Stimulated activated naive CD4-positive, alpha-beta T cell (primary cell): ENCODE data around the gene UFD1.

ENCODE experiments used
- DNase-seq, 6 experiments: peaks; one replicate each; lab custom pipeline; 2025; lab: John Stamatoyannopoulos, UW

UFD1 gene

DNA sequence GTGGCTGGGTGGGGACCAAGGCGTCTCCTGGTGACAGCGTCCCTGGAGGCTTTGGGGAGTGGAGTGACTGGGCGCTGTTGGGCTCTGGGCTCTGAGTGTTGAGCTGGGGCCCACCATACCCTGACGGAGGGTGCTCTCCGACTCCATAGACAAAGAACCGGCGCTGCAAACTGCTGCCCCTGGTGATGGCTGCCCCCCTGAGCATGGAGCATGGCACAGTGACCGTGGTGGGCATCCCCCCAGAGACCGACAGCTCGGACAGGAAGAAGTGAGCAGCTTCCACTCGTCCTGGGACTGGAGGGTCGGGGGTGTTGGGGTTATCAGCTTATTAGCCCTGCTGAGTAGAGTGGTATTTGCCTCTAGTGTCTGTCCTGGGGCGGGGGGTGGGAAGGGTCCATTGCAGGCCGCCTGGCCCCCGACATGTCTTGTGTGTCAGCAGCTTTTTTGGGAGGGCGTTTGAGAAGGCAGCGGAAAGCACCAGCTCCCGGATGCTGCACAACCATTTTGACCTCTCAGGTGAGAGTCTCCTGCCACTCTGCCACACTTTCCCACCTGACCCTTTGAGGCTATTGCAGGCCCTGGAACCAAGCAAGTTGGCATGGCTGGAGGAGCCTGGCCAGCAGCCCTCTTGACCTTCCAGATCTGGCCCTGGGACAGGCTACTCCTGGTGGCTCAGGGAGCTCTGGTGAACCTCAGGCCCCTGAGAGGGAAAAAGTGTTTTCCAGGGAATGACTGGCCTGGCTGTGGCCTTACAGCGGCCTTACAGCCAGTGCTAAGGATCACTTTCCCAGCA is 37.6 kb upstream of the UFD1 start:
- no peak for DNase-seq

DNA sequence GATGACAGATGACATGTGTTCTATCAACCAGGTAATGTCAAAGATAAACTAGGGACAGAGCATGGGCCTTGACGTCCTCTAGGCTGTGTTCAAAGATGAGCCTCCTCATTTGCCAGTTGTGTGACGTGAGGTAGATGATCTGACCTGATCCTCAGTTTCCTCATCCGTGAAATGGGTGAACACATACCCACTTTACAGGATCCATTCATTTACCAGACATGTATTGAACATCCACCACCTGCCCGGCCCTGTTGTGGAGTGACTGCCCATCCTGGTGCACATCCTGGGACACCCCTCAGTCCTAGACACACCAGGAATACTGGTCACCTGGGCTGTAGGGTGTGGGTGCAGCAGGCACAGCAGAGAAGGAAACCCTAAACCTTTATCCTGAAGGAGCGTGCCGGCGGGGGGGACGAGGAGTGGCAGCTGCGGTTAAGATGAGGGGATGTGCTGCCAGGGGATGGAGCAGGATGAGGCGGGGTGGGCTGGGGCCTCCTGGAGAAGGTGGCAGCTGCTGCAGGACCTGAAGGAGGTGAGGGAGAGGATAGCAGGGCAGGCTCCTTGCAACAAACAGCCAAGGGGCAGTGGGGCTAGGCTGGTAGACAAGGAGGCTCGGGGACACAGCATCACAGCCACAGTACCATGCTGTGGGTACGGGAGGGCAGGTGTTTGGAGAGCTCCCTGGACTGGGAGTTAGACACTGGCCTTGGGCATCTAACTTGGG is 36.8 kb upstream of the UFD1 start:
- no peak for DNase-seq

DNA sequence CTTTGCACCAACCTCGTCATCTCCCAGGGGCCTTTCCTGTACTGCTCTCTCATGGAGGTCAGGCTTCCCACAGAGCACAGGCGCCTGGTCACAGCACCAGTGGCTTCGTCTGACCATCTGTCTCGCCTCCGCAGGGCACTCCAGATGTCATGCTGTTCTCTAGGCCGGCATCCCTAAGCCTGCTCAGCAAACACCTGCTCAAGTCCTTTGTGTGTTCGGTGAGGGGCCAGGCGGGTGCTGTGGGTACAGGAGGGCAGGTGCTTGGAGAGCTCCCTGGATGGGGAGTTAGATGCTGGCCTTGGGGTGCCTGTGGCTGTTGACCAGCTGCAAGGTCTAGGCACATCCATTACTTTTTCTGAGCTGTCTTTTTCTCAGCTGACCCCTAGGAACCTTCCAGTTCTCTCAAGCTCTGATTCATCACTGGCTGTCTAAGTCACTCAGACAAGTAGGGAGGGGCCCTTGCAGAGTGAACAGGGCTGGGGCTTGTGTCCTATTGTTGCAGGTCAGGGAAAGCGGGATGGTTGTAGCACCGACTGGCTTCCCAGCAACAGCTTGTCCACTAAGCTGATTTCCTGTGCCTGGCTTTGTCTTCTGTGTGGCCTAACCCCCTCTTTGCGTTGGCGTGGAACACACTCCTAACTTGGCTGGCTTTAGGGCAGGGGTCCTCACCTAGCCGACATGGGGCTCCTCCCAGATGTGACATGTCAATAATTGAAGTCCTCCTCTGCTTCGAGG is 36.0 kb upstream of the UFD1 start:
- DNase-seq, result no peak

DNA sequence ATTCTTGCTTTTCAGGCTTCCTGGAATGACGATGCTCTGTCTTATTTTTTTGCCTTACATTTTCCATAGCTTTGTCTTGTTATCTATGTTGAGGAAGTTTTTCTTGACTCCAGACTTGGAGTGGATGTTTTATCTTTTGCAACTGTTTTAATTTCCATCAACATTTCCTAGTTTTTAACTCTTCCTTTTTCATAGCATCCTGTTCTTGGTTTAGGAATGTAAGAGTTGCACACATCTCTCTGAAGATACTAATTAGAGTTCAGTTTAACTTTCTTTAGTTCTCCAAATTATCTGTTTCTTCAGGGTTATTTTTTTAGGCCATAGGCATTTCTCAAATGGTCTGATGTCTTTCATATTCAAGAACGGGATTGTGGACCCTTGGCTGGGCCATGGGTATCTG is 34.8 kb upstream of the UFD1 start:
- no peak for DNase-seq

DNA sequence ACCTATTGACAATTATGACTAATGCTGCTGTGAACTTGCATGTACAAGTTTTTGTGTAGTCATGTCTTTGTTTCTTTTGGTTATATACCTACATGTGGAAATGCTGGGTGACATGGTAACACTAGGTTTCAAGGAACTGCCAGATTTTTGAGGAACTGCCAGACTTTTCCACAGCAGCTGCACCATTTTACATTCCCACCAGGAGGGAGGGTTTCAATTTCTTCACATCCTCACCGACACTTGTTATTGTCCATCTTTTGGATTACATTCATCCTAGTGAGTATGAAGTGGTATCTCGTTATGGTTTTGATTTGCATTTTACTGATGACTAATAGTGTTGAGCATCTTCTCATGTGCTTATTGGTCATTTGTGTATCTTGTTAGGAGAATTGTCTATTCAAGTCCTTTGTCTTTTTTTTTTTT is 31.9 kb upstream of the UFD1 start:
- DNase-seq, result no peak

DNA sequence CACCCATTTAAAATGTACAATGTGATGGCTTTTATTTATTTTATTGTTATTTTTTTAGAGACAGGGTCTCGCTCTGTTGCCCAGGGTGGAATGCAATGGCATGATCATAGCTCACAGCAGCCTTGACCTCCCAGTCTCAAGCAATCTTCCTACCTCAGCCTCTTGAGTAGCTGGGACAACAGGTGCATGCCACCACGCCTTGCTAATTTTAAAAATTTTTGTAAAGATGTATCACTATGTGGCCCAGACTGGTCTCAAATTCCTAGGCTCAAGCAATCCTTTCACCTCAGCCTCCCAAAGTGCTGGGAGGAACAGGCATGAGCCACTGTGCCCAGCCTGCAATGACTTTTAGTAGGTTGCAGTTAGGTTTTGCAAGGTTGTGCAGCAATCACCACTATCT is 30.9 kb upstream of the UFD1 start:
- no peak for DNase-seq

GRCh38 chr22:19509191-19509590 is 30.2 kb upstream of the UFD1 start:
- no peak for DNase-seq

DNA sequence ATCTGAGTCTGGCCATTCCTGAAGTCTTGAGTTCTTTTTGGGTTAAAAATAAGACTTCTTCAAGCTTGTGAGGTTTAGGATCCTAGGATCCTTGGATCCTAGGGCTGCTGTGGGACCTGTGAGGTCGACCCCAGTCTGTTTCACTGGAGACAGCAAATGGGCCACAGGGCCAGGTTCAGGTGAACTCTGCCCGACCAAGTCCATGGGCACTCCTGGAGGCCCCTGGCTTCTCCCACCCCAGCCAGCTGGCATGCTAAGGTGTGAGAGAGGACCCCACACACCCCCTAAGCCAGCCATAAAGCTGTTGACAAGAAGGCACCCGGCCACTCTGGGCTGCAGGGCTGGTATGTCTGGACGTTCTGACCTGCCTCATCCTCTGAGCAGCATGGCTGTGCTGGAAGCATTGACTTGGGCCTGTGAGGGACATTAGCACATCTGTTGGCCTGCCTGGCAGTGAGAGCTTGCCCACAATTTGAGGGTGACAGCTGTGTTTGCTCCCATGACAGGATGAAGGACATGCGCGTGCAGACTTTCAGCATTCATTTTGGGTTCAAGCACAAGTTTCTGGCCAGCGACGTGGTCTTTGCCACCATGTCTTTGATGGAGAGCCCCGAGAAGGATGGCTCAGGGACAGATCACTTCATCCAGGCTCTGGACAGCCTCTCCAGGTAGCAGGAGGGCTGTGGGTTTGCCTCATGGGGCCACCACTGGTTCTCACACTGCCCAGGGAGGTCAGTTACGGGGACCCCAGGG is 29.2 kb upstream of the UFD1 start:
- no peak for DNase-seq

DNA sequence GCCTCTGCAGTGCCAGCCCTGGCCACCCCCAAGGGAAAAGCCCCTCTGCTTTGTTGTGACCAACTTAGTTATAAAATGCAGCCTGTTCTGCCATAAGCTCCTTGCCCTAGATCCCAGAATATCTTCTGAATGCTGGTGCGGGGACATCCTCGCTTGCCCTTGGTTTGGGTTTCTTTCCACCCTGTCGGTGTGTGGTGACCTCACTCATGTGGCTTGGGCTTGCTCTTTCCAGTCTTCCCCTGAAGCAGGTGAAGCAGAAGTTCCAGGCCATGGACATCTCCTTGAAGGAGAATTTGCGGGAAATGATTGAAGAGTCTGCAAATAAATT is 28.5 kb upstream of the UFD1 start:
- DNase-seq, result no peak

DNA sequence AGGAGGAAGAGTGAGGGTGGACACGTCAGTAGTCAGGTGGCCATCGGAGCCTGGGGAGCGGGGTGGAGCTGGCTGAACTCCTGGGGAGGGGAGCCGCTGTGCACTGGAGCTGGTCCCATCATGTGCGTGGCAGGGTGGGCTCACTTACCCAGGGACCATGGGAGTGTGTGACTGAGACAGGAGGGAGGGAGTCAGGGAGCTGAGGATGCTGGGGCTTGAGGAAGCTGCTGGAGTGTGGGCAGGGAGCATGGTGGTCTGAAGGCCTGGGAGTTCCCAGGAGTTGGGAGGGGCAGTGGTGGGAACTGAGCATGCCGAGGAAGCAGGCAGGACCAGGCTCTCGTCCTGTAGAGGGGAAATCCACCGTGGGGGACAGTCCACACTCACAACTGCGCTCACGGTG is 27.2 kb upstream of the UFD1 start:
- DNase-seq, result no peak

DNA sequence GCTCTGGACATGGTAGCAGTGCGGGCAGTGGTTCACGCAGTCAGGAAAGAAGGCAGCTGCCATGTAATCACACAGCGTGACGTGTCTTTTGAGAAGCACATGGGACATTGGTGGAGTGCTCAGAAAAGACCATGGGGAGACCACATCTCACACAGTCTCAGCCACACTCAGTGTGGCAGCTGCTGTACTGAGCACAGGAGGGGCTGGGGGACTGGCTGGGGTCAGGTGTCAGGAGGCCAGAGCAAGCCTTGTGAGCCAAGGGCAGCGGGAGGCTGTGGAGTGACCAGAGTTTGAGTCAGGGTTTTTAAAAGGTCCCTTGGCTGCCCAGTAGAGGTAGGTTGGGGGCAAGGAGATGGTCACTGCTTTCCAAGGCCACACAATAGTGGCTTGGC is 26.7 kb upstream of the UFD1 start:
- no peak for DNase-seq

DNA sequence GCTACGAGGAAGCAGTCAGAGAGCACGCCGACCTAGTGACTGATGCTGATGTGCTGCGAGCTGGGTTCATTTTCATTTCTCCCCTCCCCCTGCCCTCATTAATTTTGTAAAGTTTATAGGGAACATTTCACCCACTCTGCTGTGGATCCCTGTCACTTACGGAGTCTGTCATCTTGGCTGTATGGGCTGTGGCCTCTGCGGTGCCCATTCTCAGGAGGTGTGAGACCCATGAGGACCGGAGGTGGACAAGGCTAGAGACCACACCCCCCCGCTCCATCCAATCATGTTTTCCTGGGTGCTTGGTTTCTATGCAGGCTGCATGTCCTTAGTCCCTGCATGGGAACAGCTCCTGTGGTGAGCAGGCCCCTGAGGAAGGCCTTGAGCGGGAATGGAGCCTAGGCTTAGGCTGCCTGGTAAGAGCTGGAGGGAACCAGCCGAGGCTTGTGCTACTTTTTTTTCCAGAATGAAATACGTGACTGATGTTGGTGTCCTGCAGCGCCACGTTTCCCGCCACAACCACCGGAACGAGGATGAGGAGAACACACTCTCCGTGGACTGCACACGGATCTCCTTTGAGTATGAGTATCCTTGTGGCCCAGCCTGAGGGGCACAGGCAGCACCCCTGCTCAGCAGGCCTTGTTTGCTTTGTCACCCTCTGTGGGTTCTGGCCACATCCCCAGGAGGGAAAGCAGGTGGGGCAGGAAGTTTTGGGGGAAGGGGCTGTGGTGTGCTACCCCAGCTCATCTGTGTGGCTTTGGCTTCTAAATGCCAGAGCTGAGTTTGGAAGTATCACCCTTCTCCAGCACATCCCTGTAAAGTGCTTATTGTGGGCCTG is 26.1 kb upstream of the UFD1 start:
- no peak for DNase-seq

DNA sequence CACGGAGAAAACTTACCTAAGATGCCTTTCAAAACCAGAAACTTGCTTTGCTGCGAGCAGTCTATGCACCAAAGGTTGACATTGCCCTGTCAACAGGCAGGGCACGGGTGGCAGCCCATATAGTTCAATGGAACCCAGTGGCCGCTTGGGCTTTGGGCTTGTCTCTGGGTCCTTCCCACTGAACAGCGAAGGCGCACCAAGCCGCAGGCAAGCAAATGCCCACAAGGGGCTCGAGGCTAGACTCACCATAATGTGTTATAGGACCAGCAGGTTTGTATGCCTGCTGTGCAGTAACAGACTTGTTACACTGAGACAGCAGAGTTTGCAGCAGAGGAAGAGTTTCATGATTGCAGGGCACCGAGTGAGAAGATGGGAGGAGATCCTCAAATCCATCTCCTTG is 24.9 kb upstream of the UFD1 start:
- no peak for DNase-seq

GRCh38 chr22:19503367-19503766 is 24.4 kb upstream of the UFD1 start:
- DNase-seq, result no peak

- no peak for DNase-seq
Observed at GRCh38 chr22:19501897-19502447, 23.0 kb upstream of the UFD1 start.

GRCh38 chr22:19499880-19500242 is 20.9 kb upstream of the UFD1 start:
- DNase-seq, result no peak

DNA sequence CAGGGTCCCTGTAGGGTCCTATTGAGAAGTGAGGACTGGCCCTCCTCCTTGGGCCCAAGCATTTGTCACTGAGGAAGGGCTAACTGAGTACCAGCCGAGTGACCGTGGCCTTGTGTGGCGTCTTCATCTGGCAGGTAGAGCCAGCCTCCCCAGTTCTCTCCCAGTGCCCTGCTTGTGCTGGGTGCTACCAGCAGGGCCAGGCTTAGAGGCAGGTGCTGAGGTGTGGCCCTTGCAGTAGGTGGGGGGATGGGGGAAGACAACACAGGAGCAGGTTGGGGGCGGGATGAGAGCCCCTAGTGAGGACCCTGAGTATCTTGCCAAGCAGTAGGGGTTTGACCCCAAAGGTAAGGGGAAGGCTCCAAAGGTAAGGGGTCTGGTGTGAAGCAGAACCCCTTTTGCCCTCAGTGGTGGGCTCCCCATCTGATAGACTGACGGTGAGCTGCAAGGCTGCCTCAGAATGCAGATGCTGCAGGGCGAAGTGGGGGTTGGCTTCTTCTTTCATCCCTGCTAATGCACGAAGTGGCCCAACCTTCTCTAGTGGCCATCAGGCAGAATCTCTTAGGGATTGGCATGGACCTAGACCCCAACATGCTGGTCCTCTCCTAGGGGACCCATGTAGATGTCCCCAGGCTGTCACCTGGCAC is 20.4 kb upstream of the UFD1 start:
- DNase-seq, result no peak

GRCh38 chr22:19498866-19499190 is 19.8 kb upstream of the UFD1 start:
- DNase-seq, result no peak

DNA sequence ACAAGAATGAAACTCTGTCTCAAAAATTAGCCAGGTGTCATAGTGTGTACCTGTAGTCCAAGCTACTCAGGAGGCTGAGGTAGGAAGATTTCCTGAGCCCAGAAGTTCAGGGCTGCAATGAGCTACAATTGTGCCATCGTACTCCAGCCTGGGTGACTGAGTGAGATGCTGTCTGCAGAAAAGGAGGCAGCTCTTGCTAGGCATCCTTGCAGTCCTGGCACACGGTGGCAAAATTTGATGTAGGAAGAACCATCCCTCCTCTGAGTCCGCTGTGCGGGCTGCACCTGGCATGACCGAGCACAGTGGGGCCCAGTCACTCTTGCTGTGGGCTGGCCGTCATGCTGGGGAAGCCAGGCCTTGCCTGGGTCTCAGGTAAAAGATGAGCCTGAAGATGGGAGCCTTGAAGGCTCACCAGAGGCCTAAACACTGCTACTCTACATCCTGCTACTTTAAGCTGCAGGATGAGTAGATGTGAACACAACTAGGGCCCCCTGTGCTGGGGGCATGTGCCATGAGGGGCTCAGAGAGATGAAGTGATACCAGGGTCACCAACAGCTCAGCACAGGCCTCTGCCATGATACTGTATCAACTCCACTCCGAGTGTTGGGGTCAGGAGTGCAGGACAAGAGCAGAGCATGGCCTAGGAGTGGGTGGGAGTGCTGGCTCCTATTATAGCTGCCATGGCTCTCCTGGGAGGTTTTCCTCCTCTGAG is 19.3 kb upstream of the UFD1 start:
- DNase-seq, result no peak

GRCh38 chr22:19497245-19497644 is 18.3 kb upstream of the UFD1 start:
- DNase-seq, result no peak

DNA sequence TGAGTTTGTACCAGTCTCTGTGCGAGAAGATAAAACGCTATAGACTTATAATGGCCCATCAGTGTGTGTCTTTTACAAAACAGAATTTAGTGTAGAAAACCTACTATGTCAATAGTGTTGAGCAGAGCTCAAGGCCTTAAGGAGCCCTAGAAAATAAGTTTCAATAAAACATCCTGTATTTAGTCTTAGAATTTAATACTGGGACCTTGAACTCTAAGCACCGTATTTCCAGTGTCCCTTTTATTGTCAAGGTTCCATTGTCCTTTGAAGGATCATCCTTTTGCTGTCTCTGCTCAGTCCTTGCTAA is 17.3 kb upstream of the UFD1 start:
- no peak for DNase-seq
